Measurements from ENCODE around the gene THOP1.

The THOP1 gene

DNA sequence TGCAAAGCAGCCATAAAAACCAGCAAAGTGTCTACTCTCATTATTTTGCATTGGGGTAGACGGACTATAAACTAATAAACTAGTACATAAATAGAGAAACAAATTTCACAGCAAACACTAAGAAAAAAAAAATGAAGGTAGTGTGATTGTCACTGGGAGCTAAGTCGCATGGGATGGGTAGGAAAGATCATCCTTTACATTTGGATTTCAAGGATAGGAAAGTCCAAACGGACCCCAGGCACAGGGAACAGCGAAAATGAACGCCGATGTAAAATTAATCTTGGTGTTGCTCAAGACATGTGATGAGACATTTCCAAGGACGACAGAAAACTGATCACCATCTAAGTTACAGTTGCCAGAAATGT, 1.5 kb upstream of the THOP1 start:
- no peaks in the 10 kb centered on the region for H3K27me3 ChIP-seq (ENCODE audit: control insufficient read depth, low read length)
- peaks cover 66% of the 10 kb centered on the region for H3K36me3 ChIP-seq (ENCODE audit: control insufficient read depth, low read length)
- peaks cover 73% of the 10 kb centered on the region for H3K4me1 ChIP-seq (ENCODE audit: control insufficient read depth, low read length)
- H3F3A ChIP-seq (ENCODE audit: control insufficient read depth, insufficient read depth): peaks cover 5% of the 10 kb centered on the region
- no peaks in the 10 kb centered on the region for H3K9me3 ChIP-seq (ENCODE audit: control insufficient read depth, insufficient read depth, low read length)
- H3K4me2 ChIP-seq (ENCODE audit: low read length): peak overlapping the region; percentile 93
- H3K27ac ChIP-seq (ENCODE audit: low read depth, low read length): peak overlapping the region; percentile 81
- no peaks in the 10 kb centered on the region for H3K9me2 ChIP-seq (replicated peaks; ENCODE audit: control insufficient read depth, low read length)
- H3K4me3 ChIP-seq (ENCODE audit: low read length): peak overlapping the region; percentile 94
- H4K20me1 ChIP-seq (ENCODE audit: control insufficient read depth, insufficient read depth, low read depth, low read length): peaks cover 30% of the 10 kb centered on the region
- no peak for TF ChIP-seq EZH2phosphoT487 (IDR thresholded peaks at IDR 0.05; ENCODE audit: borderline replicate concordance, low read length)
- TF ChIP-seq, protein P1, sequence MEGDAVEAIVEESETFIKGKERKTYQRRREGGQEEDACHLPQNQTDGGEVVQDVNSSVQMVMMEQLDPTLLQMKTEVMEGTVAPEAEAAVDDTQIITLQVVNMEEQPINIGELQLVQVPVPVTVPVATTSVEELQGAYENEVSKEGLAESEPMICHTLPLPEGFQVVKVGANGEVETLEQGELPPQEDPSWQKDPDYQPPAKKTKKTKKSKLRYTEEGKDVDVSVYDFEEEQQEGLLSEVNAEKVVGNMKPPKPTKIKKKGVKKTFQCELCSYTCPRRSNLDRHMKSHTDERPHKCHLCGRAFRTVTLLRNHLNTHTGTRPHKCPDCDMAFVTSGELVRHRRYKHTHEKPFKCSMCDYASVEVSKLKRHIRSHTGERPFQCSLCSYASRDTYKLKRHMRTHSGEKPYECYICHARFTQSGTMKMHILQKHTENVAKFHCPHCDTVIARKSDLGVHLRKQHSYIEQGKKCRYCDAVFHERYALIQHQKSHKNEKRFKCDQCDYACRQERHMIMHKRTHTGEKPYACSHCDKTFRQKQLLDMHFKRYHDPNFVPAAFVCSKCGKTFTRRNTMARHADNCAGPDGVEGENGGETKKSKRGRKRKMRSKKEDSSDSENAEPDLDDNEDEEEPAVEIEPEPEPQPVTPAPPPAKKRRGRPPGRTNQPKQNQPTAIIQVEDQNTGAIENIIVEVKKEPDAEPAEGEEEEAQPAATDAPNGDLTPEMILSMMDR (IDR thresholded peaks at IDR 0.05; ENCODE audit: low read depth, low read length, poor library complexity, severe bottlenecking): no peak
- H3K79me2 ChIP-seq (ENCODE audit: control insufficient read depth, low read length): peaks cover 85% of the 10 kb centered on the region

DNA sequence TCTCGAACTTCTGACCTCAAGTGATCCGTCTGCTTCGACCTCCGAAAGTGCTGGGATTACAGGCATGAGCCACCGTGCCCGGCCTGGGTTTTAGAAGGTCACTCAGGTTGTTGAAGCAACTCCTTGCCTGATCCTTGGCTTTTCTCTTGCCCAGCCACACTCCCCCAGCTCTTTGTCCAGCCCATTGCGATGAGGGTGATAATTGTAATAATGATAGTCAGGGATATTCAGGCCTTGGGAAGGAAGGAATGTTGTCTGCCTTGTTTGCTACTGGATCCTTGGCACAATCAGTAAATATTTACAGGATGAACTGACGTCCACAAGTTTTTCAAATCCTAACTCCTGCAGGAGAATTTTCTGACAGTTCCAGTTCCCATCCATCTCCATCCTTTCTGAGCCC, 1.8 kb downstream of the THOP1 start:
- Histone ChIP-seq H3K79me2 (ENCODE audit: control insufficient read depth, low read length) (peaks cover 84% of the 10 kb centered on the region), H3K36me3 (ENCODE audit: control insufficient read depth, low read length) (peaks cover 60% of the 10 kb centered on the region), H3K4me2 (ENCODE audit: low read length) (peak overlapping the region; percentile 83), H3K27ac (ENCODE audit: low read depth, low read length) (no peak overlapping the region), H3K27me3 (ENCODE audit: control insufficient read depth, low read length) (no peaks in the 10 kb centered on the region), H3K9me3 (ENCODE audit: control insufficient read depth, insufficient read depth, low read length) (no peaks in the 10 kb centered on the region), H3K4me1 (ENCODE audit: control insufficient read depth, low read length) (peaks cover 65% of the 10 kb centered on the region), H3K4me3 (ENCODE audit: low read length) (peak overlapping the region; percentile 32), H3F3A (ENCODE audit: control insufficient read depth, insufficient read depth) (peaks cover 5% of the 10 kb centered on the region), H4K20me1 (ENCODE audit: control insufficient read depth, insufficient read depth, low read depth, low read length) (peaks cover 15% of the 10 kb centered on the region; the same call in 1 of the 2 replicates), H3K9me2 (replicated peaks; ENCODE audit: control insufficient read depth, low read length) (no peaks in the 10 kb centered on the region)
- no peak for TF ChIP-seq EZH2phosphoT487 (IDR thresholded peaks at IDR 0.05; ENCODE audit: borderline replicate concordance, low read length)
- TF ChIP-seq, protein P1 (IDR thresholded peaks at IDR 0.05; ENCODE audit: low read depth, low read length, poor library complexity, severe bottlenecking): no peak

DNA sequence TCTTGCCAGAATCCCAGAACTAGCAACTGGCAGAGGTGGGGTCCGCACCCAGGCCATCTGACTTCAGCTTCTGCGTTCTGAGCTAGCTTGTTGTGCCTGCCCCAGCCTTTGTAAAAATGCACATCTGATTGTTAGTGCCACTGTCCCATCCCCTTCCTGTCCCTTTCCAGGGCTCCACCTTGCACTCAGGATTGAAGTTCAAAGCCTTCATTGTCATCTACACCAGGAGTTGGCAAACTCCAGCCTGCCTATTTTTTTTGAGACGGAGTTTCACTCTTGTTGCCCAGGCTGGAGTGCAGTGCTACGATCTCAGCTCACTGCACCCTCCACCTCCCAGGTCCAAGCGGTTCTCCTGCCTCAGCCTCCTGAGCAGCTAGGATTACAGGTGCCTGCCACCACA, 2.9 kb downstream of the THOP1 start:
- Histone ChIP-seq H3K4me2 (ENCODE audit: low read length) (peak overlapping the region; percentile 83), H3K4me3 (ENCODE audit: low read length) (no peak overlapping the region), H3F3A (ENCODE audit: control insufficient read depth, insufficient read depth) (peaks cover 5% of the 10 kb centered on the region), H3K4me1 (ENCODE audit: control insufficient read depth, low read length) (peaks cover 71% of the 10 kb centered on the region), H3K79me2 (ENCODE audit: control insufficient read depth, low read length) (peaks cover 82% of the 10 kb centered on the region), H3K27me3 (ENCODE audit: control insufficient read depth, low read length) (no peaks in the 10 kb centered on the region), H3K27ac (ENCODE audit: low read depth, low read length) (no peak overlapping the region), H4K20me1 (ENCODE audit: control insufficient read depth, insufficient read depth, low read depth, low read length) (peaks cover 14% of the 10 kb centered on the region; the same call in 1 of the 2 replicates), H3K9me2 (replicated peaks; ENCODE audit: control insufficient read depth, low read length) (no peaks in the 10 kb centered on the region), H3K36me3 (ENCODE audit: control insufficient read depth, low read length) (peaks cover 58% of the 10 kb centered on the region), H3K9me3 (ENCODE audit: control insufficient read depth, insufficient read depth, low read length) (no peaks in the 10 kb centered on the region)
- no peak for TF ChIP-seq EZH2phosphoT487 (IDR thresholded peaks at IDR 0.05; ENCODE audit: borderline replicate concordance, low read length)

DNA sequence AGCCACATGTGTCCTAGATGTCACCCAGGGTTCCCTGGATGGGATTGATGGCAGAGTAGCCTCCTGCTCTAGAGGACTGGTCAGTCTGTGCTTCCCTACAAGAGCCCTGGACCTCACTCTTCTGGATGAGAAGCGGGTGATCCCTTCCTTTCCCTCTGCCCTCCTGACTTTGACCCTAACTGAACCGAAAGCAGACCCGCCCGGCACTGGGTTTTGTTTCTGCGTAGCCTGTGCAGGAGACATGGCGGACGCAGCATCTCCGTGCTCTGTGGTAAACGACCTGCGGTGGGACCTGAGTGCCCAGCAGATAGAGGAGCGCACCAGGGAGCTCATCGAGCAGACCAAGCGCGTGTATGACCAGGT, 4.9 kb downstream of the THOP1 start:
- Histone ChIP-seq H3K9me3 (ENCODE audit: control insufficient read depth, insufficient read depth, low read length) (no peaks in the 10 kb centered on the region), H3K4me2 (ENCODE audit: low read length) (no peak overlapping the region), H3K79me2 (ENCODE audit: control insufficient read depth, low read length) (peaks cover 83% of the 10 kb centered on the region), H3K4me3 (ENCODE audit: low read length) (no peak overlapping the region), H3K4me1 (ENCODE audit: control insufficient read depth, low read length) (peaks cover 53% of the 10 kb centered on the region), H3K27ac (ENCODE audit: low read depth, low read length) (no peak overlapping the region), H3K9me2 (replicated peaks; ENCODE audit: control insufficient read depth, low read length) (no peaks in the 10 kb centered on the region), H3K36me3 (ENCODE audit: control insufficient read depth, low read length) (peaks cover 76% of the 10 kb centered on the region), H4K20me1 (ENCODE audit: control insufficient read depth, insufficient read depth, low read depth, low read length) (peaks cover 14% of the 10 kb centered on the region; the same call in 1 of the 2 replicates), H3F3A (ENCODE audit: control insufficient read depth, insufficient read depth) (no peaks in the 10 kb centered on the region), H3K27me3 (ENCODE audit: control insufficient read depth, low read length) (no peaks in the 10 kb centered on the region)
- TF ChIP-seq, protein P1 (IDR thresholded peaks at IDR 0.05; ENCODE audit: low read depth, low read length, poor library complexity, severe bottlenecking): no peak
- no peak for TF ChIP-seq EZH2phosphoT487 (IDR thresholded peaks at IDR 0.05; ENCODE audit: borderline replicate concordance, low read length)
